Liver (tissue), 3 donors: ENCODE results near the gene SLC51A.

Source experiments
- CTCF ChIP-seq: fragments of 150-350 bp; IDR thresholded peaks from 2 replicates; pipeline ENCODE4 v1.5.1; 2017; ENCODE audit warnings: improper control_type of control experiment, low read depth, low read length; ENCODE audit not compliant: missing input control
- NR2F2 ChIP-seq: IDR thresholded peaks from 2 replicates; pipeline ENCODE4 v1.6.1; 2016; ENCODE audit warnings: antibody characterized with exemption
- RAD21 ChIP-seq, 2 donors: IDR thresholded peaks; 2 replicates each; pipeline ENCODE4 v1.6.1; 2016; ENCODE audit warnings: antibody characterized with exemption in 2 of 2, mild to moderate bottlenecking in 2 of 2
- donor health status: healthy.
- donor health status: healthy.

GRCh38 chr3:196214783-196215441, 1.4 kb upstream of the SLC51A start:
- TF ChIP-seq NR2F2 (peak; percentile 98), RAD21 (IDR thresholded peaks at IDR 0.05) (peak in 1 of 2 donors; percentile 34), CTCF (no peak)
